Cardiac fibroblast (primary cell): ENCODE measurements around the gene CMYA5.

Experiments used
- DNase-seq, 2 donors: peaks; one replicate each; pipeline versions ENCODE4 v3.0.0 to v3.0.0-alpha.2; 2010; ENCODE audit warnings: low read depth in 2 of 2
- H3K4me3 ChIP-seq, 2 donors: replicated peaks in 1 of 2; 1 replicate in 1 of 2; 2 replicates in 1 of 2; pipeline ENCODE4 v1.5.1; 2011; ENCODE audit warnings: low read depth in 2 of 2, low read length in 2 of 2, mild to moderate bottlenecking in 2 of 2, moderate library complexity in 1 of 2
- TF ChIP-seq, protein P1 (sequence below): IDR thresholded peaks from one replicate; pipeline ENCODE4 v1.5.1; 2011; ENCODE audit warnings: low read depth, mild to moderate bottlenecking, low read length, inconsistent platforms

Gene CMYA5

DNA sequence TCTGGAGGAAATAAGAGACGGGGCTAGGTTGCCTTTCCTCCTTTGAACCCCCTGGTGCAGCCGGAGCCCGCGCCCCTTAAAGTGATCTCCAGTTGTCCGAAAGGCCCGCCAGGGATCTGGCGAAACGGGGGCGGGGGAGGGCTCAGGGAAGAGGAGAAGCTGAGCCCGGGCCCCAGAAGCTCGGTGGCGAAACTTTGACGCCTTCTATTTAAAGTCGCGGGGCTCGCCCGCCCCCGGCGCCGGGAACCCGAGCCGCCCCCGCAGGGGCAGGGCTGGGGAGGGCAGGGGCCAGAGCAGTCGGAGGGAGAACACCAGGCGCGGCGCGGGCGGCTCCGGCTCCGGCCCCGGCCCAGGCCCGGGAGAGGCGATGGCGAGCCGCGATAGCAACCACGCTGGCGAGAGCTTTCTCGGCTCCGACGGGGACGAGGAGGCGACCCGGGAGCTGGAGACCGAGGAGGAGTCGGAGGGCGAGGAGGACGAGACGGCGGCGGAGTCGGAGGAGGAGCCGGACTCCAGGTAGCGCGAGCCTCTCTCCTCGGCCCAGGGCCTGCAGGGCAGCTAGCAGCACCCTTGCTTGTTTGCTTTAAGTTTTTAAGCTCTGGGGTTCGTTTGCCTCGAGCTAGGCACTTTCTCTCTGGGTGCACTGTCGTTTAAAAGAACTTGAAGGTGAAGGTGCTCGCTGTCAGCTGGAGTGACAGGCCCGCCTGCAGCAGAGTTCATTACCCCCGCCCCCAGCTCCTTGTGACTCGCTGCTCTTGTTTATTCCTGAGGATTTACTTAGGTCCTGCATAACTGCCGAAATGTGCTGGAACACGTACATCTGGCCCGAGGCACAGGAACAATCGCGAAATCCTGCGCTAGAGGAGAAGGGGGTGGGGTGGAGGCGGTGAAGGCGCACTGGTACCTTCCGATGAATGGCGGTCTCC, at the start of gene CMYA5:
Gene CMYA5, plus strand, starts transcription at position 296 of the 926 bp plus-strand sequence. Its CDS starts 72 bp downstream, at position 368.
- TF ChIP-seq, protein P1, sequence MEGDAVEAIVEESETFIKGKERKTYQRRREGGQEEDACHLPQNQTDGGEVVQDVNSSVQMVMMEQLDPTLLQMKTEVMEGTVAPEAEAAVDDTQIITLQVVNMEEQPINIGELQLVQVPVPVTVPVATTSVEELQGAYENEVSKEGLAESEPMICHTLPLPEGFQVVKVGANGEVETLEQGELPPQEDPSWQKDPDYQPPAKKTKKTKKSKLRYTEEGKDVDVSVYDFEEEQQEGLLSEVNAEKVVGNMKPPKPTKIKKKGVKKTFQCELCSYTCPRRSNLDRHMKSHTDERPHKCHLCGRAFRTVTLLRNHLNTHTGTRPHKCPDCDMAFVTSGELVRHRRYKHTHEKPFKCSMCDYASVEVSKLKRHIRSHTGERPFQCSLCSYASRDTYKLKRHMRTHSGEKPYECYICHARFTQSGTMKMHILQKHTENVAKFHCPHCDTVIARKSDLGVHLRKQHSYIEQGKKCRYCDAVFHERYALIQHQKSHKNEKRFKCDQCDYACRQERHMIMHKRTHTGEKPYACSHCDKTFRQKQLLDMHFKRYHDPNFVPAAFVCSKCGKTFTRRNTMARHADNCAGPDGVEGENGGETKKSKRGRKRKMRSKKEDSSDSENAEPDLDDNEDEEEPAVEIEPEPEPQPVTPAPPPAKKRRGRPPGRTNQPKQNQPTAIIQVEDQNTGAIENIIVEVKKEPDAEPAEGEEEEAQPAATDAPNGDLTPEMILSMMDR = no peak
- peak; percentile 9 to 35 for DNase-seq
- H3K4me3 ChIP-seq = peak within 1 kb of the TSS; percentile 32 to 38

DNA sequence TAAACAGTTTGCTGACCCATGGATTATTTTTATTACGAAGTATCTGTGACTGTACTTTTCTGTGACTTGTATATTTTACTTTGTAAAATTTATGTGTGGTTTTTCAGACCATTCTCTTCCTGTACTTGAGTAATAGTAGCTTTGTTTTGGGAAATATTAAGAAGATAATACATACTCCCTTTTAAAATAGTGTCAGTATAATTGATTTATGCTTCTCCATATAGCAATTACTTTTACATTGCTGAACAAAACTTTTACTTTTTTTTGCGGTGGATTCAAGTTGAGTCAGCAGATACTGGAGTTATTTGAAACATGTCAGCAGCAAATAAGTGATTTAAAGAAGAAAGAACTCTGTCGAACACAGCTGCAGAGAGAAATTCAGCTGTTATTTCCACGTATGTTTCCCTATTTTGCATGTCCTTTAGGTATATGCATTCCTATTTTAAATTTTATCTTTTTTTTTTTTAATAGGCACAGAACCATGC, 49.0 kb upstream of the CMYA5 start:
- DNase-seq = peak; percentile 7
- TF ChIP-seq, protein P1 = no peak

DNA sequence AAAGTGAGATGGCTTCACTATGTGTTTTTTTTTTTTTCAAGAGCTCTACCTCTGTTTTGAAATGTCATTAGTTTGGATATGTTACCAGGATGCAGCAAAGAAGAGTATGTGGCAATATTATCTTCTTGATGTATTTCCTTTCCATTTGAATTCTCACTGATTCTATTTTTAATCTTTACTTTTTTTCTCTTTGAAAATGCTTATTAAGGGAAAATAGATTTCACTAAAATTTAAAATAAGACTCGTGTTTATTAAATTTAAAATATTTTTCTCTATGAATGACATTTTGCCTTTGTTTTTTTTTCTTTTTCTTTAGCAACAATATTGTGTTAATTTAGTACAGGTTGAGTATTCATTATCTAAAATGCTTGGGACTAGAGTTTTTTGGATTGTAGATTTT, 48.2 kb upstream of the CMYA5 start:
- TF ChIP-seq, protein P1 = no peak
- DNase-seq = peak in 1 of 2 donors; percentile 12
- no peak overlapping the region for H3K4me3 ChIP-seq

More for the DNA sequence above, 49.0 kb upstream of the CMYA5 start:
- no peak overlapping the region for H3K4me3 ChIP-seq

DNA sequence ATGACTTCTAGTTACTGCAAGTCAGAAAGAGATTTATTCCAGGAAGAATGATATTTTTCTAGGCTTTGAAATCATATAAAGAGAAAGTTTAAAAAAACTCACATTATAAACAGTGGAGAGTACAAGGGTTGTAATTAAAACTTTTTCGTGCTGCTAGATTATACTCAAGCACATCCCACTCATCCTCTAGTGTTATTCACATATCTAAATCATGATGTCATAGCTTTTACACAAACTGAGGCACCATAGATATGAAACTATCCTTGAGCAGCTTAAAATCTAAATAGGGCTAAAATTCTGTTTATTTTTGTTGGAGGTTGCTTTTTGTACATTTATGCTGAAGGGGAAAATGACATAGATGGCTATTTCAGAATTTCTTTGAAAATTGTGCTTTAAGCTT, 47.4 kb upstream of the CMYA5 start:
- TF ChIP-seq, protein P1 = no peak
- DNase-seq = peak in 1 of 2 donors; percentile 7
- no peak overlapping the region for H3K4me3 ChIP-seq

DNA sequence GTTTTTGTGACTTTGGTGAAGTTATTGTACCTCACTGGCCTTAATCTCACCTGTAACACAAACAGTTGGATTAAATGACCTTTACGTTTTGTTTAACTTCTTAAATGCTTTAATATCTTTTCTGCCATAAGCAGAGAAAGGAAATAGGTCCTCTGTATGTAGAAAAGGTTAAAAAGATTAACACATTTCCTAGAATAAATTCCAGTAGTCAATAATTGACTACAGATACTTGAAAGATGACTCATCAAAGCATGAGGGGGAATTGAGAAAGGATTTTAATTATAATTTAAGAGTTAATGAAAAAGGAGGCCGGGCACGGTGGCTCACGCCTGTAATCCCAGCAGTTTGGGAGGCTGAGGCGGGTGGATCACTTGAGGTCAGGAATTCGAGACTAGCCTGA, 35.8 kb upstream of the CMYA5 start:
- TF ChIP-seq, protein P1 = no peak
- no peak overlapping the region for H3K4me3 ChIP-seq
- no peak for DNase-seq

DNA sequence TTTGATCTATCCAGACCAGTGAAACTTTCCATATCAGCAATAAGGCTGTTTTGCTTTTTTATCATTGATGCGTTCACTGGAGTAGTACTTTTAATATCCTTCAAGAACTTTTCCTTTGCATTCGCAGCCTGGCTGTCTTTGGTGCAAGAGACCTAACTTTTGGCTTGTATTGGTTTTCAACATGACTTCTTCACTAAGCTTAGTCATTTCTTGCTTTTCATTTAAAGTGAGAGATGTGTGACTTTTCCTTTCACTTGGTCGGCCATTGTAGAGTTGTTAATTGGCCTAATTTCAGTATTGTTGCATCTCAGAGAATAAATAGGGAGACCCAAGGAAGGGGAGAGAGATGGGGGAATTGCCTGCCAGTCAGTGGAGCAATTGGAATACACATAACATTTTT, 26.4 kb upstream of the CMYA5 start:
- DNase-seq = no peak
- no peak overlapping the region for H3K4me3 ChIP-seq
- TF ChIP-seq, protein P1 = no peak
